ENCODE data around the gene SCUBE3.

SCUBE3 gene

GRCh38 chr6:35213298-35213791 is 411 bp upstream of the SCUBE3 start:
- no peak for DNase-seq

GRCh38 chr6:35214869-35215664 is 1.3 kb downstream of the SCUBE3 start:
- no peak for ATAC-seq
- DNase-seq = no peak

More at GRCh38 chr6:35213298-35213791, 411 bp upstream of the SCUBE3 start:
- no peak for ATAC-seq

GRCh38 chr6:35215665-35216411 is 2.1 kb downstream of the SCUBE3 start:
- DNase-seq = no peak
- ATAC-seq = no peak

GRCh38 chr6:35216412-35216732 is 2.6 kb downstream of the SCUBE3 start:
- DNase-seq = no peak
- ATAC-seq = no peak

- ATAC-seq (no peak), DNase-seq (no peak)
Observed at GRCh38 chr6:35216851-35217811, 3.4 kb downstream of the SCUBE3 start.

- DNase-seq (no peak), ATAC-seq (no peak)
Observed at GRCh38 chr6:35218021-35218420, 4.3 kb downstream of the SCUBE3 start.

GRCh38 chr6:35218456-35218855 is 4.7 kb downstream of the SCUBE3 start:
- ATAC-seq = no peak
- no peak for DNase-seq

GRCh38 chr6:35219683-35220326 is 6.0 kb downstream of the SCUBE3 start:
- no peak for DNase-seq
- no peak for ATAC-seq

GRCh38 chr6:35220711-35221110 is 7.0 kb downstream of the SCUBE3 start:
- ATAC-seq (no peak), DNase-seq (no peak)

GRCh38 chr6:35223396-35223795 is 9.6 kb downstream of the SCUBE3 start:
- ATAC-seq (no peak), DNase-seq (no peak)

- DNase-seq = no peak
- no peak for ATAC-seq
Observed at GRCh38 chr6:35224720-35225119, 11.0 kb downstream of the SCUBE3 start.

GRCh38 chr6:35228481-35228880 is 14.7 kb downstream of the SCUBE3 start:
- no peak for ATAC-seq
- DNase-seq = no peak

- no peak for DNase-seq
Observed at GRCh38 chr6:35229304-35229703, 15.5 kb downstream of the SCUBE3 start.

GRCh38 chr6:35230498-35230897 is 16.7 kb downstream of the SCUBE3 start:
- no peak for DNase-seq
- no peak for ATAC-seq

More at GRCh38 chr6:35229304-35229703, 15.5 kb downstream of the SCUBE3 start:
- ATAC-seq = no peak

- ATAC-seq = no peak
- DNase-seq = no peak
Observed at GRCh38 chr6:35230950-35231349, 17.2 kb downstream of the SCUBE3 start.

GRCh38 chr6:35231563-35231962 is 17.8 kb downstream of the SCUBE3 start:
- no peak for DNase-seq
- ATAC-seq = no peak

- ATAC-seq (no peak), DNase-seq (no peak)
Observed at GRCh38 chr6:35234901-35235300, 21.1 kb downstream of the SCUBE3 start.

GRCh38 chr6:35236223-35236622 is 22.5 kb downstream of the SCUBE3 start:
- no peak for ATAC-seq
- DNase-seq = no peak

GRCh38 chr6:35237476-35237875 is 23.7 kb downstream of the SCUBE3 start:
- ATAC-seq (no peak), DNase-seq (no peak)

- no peak for DNase-seq
- ATAC-seq = no peak
Observed at GRCh38 chr6:35238843-35239289, 25.1 kb downstream of the SCUBE3 start.

- DNase-seq = no peak
- ATAC-seq = no peak
Observed at GRCh38 chr6:35239581-35239980, 25.8 kb downstream of the SCUBE3 start.
